Measurements from ENCODE around the gene TSPAN11.
"Not testable (repeated sequence)": the region's sequence is repeated elsewhere in the genome, so short reads cannot be mapped to it uniquely, and the experiment has no call there.

TSPAN11 gene

GRCh38 chr12:30888241-30888640, 38.3 kb upstream of the TSPAN11 start:
- Histone ChIP-seq H3K36me3 (ENCODE audit: low read depth) (no peaks in the 10 kb centered on the region), H3K9me3 (ENCODE audit: severe bottlenecking) (no peaks in the 10 kb centered on the region), H3K4me1 (ENCODE audit: insufficient read depth, poor library complexity, severe bottlenecking) (no peaks in the 10 kb centered on the region), H3K27me3 (ENCODE audit: insufficient read depth, poor library complexity, severe bottlenecking) (no peaks in the 10 kb centered on the region), H3K4me3 (ENCODE audit: severe bottlenecking) (no peak overlapping the region), H3K27ac (ENCODE audit: poor library complexity, severe bottlenecking) (no peak overlapping the region)
- TF ChIP-seq, protein P1, sequence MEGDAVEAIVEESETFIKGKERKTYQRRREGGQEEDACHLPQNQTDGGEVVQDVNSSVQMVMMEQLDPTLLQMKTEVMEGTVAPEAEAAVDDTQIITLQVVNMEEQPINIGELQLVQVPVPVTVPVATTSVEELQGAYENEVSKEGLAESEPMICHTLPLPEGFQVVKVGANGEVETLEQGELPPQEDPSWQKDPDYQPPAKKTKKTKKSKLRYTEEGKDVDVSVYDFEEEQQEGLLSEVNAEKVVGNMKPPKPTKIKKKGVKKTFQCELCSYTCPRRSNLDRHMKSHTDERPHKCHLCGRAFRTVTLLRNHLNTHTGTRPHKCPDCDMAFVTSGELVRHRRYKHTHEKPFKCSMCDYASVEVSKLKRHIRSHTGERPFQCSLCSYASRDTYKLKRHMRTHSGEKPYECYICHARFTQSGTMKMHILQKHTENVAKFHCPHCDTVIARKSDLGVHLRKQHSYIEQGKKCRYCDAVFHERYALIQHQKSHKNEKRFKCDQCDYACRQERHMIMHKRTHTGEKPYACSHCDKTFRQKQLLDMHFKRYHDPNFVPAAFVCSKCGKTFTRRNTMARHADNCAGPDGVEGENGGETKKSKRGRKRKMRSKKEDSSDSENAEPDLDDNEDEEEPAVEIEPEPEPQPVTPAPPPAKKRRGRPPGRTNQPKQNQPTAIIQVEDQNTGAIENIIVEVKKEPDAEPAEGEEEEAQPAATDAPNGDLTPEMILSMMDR (IDR thresholded peaks at IDR 0.05; ENCODE audit: poor library complexity, severe bottlenecking) = no peak
- DNase-seq (ENCODE audit: low spot score) (no peak), ATAC-seq (ENCODE audit: low read depth) (no peak)

DNA sequence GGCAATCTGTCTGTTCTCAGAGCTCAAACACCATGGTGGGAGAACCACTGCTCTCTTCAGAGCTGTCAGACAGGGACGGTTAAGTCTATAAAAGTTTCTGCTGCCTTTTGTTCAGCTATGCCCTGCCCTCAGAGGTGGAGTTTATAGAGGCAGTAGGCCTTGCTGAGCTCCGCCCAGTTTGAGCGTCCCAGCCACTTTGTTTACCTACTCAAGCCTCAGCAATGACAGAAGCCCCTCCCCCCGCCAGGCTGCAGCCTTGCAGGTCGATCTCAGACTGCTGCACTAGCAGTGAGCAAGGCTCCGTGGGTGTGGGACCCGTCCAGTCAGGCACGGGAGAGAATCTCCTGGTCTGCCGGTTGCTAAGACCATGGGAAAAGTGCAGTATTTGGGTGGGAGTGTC, 32.0 kb upstream of the TSPAN11 start:
- H3K9me3 ChIP-seq (ENCODE audit: severe bottlenecking); ATAC-seq (ENCODE audit: low read depth); H3K27ac ChIP-seq (ENCODE audit: poor library complexity, severe bottlenecking); H3K4me1 ChIP-seq (ENCODE audit: insufficient read depth, poor library complexity, severe bottlenecking); H3K36me3 ChIP-seq (ENCODE audit: low read depth); DNase-seq (ENCODE audit: low spot score); H3K27me3 ChIP-seq (ENCODE audit: insufficient read depth, poor library complexity, severe bottlenecking); H3K4me3 ChIP-seq (ENCODE audit: severe bottlenecking): not testable (repeated sequence)

DNA sequence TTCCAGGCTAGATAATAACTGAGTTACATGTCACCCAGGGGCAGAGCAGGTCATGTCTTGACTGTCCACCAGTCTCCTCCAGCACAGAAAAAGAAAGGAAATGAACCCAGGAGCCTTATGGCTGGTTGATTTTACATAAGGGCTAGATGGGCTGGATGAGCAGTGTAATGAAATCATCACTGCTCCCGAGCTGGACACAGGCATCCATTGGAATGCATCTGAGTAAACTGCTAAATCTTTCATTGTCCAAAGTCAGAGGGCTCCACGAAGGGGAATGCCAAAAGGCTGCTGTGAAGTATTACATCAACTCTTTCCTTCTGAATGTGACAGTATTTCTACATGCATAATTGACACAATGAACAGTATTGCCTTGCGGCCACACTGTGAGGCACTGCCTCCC, 30.1 kb upstream of the TSPAN11 start:
- Histone ChIP-seq H3K4me1 (ENCODE audit: insufficient read depth, poor library complexity, severe bottlenecking) (no peaks in the 10 kb centered on the region), H3K9me3 (ENCODE audit: severe bottlenecking) (no peaks in the 10 kb centered on the region), H3K27ac (ENCODE audit: poor library complexity, severe bottlenecking) (no peak overlapping the region), H3K36me3 (ENCODE audit: low read depth) (no peaks in the 10 kb centered on the region), H3K4me3 (ENCODE audit: severe bottlenecking) (no peak overlapping the region), H3K27me3 (ENCODE audit: insufficient read depth, poor library complexity, severe bottlenecking) (no peaks in the 10 kb centered on the region)
- DNase-seq (ENCODE audit: low spot score) (no peak), ATAC-seq (ENCODE audit: low read depth) (no peak)
- TF ChIP-seq, protein P1 (IDR thresholded peaks at IDR 0.05; ENCODE audit: poor library complexity, severe bottlenecking) = no peak

DNA sequence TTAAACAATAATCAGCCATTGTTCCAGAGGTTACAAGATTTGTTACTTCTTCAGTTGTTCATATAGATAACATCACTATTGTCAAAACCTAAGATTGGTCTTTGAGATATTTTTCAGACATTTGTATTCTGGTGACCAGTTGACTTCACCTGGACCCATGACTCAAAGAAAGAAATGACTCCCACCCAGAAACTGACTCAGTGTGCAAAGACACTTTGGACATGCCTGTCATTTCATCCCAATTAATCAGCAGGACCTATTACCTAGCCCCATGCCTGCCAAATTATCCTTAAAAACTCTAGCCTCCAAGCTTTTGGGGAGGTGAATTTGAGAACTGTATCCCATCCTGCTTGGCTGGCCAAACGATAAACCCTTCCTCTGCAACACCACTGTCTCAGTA, 27.7 kb upstream of the TSPAN11 start:
- H3K4me3 ChIP-seq (ENCODE audit: severe bottlenecking) = no peak overlapping the region
- no peaks in the 10 kb centered on the region for H3K9me3 ChIP-seq (ENCODE audit: severe bottlenecking)
- no peak overlapping the region for H3K27ac ChIP-seq (ENCODE audit: poor library complexity, severe bottlenecking)
- H3K4me1 ChIP-seq (ENCODE audit: insufficient read depth, poor library complexity, severe bottlenecking) = no peaks in the 10 kb centered on the region
- DNase-seq (ENCODE audit: low spot score) (no peak), ATAC-seq (ENCODE audit: low read depth) (no peak)
- H3K27me3 ChIP-seq (ENCODE audit: insufficient read depth, poor library complexity, severe bottlenecking) = no peaks in the 10 kb centered on the region
- TF ChIP-seq, protein P1 (IDR thresholded peaks at IDR 0.05; ENCODE audit: poor library complexity, severe bottlenecking) = no peak
- H3K36me3 ChIP-seq (ENCODE audit: low read depth) = no peaks in the 10 kb centered on the region

DNA sequence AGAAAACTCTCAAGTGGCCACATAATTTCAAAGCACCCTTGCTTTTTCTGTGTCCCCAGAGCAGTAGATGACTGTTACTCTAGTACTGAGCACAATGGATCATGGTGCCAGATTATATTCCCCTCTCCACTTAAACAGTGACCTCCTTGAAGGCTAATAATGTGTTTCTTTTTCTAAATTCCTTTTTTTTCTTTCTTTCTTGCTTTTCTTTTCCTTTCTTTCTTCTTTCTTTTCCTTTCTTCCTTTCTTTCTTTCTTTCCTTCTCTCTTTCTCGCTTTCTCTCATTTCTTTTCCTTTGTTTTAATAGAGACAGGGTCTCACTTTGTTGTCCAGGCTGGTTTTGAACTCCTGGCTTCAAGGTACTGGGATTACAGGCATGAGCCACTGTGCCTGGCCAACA, 26.2 kb upstream of the TSPAN11 start:
- Histone ChIP-seq H3K27ac (ENCODE audit: poor library complexity, severe bottlenecking) (no peak overlapping the region), H3K36me3 (ENCODE audit: low read depth) (no peaks in the 10 kb centered on the region), H3K27me3 (ENCODE audit: insufficient read depth, poor library complexity, severe bottlenecking) (no peaks in the 10 kb centered on the region), H3K9me3 (ENCODE audit: severe bottlenecking) (no peaks in the 10 kb centered on the region), H3K4me3 (ENCODE audit: severe bottlenecking) (no peak overlapping the region), H3K4me1 (ENCODE audit: insufficient read depth, poor library complexity, severe bottlenecking) (no peaks in the 10 kb centered on the region)
- TF ChIP-seq, protein P1 (IDR thresholded peaks at IDR 0.05; ENCODE audit: poor library complexity, severe bottlenecking) = no peak
- ATAC-seq (ENCODE audit: low read depth) = no peak
- no peak for DNase-seq (ENCODE audit: low spot score)

Data from RWPE2 (cell line).